ENCODE data around the gene SPATA24. TPM values are rescaled to one million over a fixed set of nuclear protein-coding genes. Genes with fewer than 3 reads are reported as not detected.

SPATA24 gene
- total and polyA plus RNA-seq, 2 of the 8 experiments (the other 6 are each of a cell fraction or from before 2014, with no cell fraction given) = 5.8 to 9.4 TPM

DNA sequence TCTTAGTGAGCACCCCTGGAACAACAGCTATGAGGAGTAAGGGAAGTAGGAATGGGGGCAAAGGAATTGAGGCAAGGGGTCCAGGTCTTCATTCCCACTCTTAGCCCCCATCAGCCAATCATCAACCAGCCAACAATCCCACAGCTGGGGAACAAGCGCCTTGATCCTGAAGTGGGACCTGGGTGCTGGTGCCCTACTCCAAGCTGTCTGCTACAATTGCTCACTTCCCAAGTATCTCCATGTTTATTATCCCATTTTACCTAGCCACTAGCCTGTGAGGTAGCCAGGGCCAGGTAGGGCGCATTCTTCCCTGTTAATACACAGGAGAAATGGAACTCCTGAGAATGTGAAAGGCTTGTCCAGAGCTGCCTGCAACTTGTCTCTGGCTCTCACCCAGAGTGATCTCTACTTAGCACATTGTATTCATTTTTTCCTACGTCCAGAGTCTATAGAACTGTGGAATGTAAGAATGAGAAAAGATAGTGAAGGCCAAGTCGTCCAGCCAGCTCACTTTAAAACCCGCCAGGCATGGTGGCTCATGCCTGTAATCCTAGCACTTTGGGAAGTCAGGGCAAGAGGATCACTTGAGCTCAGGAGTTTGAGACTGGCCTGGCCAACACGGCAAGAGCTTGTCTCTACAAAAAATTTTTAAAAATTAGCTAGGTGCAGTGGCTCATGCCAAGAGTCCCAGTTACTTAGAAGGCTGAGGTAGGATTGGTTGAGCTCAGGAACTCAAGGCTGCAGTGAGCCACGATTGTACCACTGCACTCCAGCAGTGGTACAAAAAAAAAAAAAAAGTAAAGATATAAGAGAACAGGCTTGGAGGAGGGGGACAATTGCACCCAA lies 41.7 kb upstream of the SPATA24 start:
- Histone ChIP-seq H3K14ac (ENCODE audit: insufficient read length) (peak overlapping the region; percentile 21), H3K4me2 (ENCODE audit: insufficient read depth in 1 of 2, low read depth in 2 of 2, low read length in 2 of 2) (no peak overlapping the region), H3K79me2 (ENCODE audit: control insufficient read depth in 1 of 2, insufficient read depth in 2 of 2, low read length in 2 of 2) (no peaks in the 10 kb centered on the region), H4K5ac (ENCODE audit: insufficient read length, low read depth, low read length) (no peak overlapping the region), H3K4me1 (replicated peaks in 1 of 4; ENCODE audit: control insufficient read depth in 3 of 4, insufficient read depth in 4 of 4, low read length in 3 of 4) (no peaks in the 10 kb centered on the region), H2BK120ac (replicated peaks; ENCODE audit: low read depth, low read length) (peak overlapping the region; percentile 40), H3K4me3 (ENCODE audit: extremely low read depth in 1 of 4, insufficient read depth in 2 of 4, low read depth in 3 of 4, low read length in 4 of 4) (no peak overlapping the region), H3K27me3 (replicated peaks in 1 of 4; ENCODE audit: control insufficient read depth in 3 of 4, extremely low read depth in 1 of 4, insufficient read depth in 3 of 4, low read length in 3 of 4) (no peaks in the 10 kb centered on the region), H2BK12ac (ENCODE audit: low read depth, low read length) (no peak overlapping the region), H2BK15ac (ENCODE audit: low read length) (0 out of 2 replicates have a peak overlapping the region, but pooled peaks have one; percentile 46), H4K20me1 (replicated peaks in 1 of 2; ENCODE audit: control insufficient read depth in 1 of 2, insufficient read depth in 2 of 2, low read length in 2 of 2) (no peaks in the 10 kb centered on the region), H3K18ac (ENCODE audit: extremely low read depth, low read length) (no peak overlapping the region), H3K27ac (ENCODE audit: low read depth, low read length) (no peak overlapping the region), H3K9ac (replicated peaks in 1 of 4; ENCODE audit: extremely low read depth in 1 of 4, low read depth in 3 of 4, low read length in 3 of 4) (no peak overlapping the region), H4K91ac (replicated peaks; ENCODE audit: insufficient read length, low read length) (no peak overlapping the region), H3K4ac (replicated peaks; ENCODE audit: insufficient read length, low read depth, low read length) (no peak overlapping the region), H2BK20ac (ENCODE audit: low read length) (no peak overlapping the region), H3K23ac (ENCODE audit: insufficient read length) (no peak overlapping the region), H3K9me3 (ENCODE audit: insufficient read depth in 2 of 2, low read depth in 1 of 2, low read length in 1 of 2) (no peaks in the 10 kb centered on the region), H3K23me2 (ENCODE audit: low read depth, low read length) (no peaks in the 10 kb centered on the region), H3K36me3 (ENCODE audit: control insufficient read depth in 2 of 4, insufficient read depth in 4 of 4, low read length in 3 of 4) (no peaks in the 10 kb centered on the region), H4K8ac (ENCODE audit: extremely low read depth, insufficient read depth, low read length) (no peak overlapping the region), H2AFZ (ENCODE audit: low read length) (peak overlapping the region; percentile 80; the same call in 1 of the 2 replicates), H2AK5ac (ENCODE audit: low read depth, low read length) (no peak overlapping the region), H3K56ac (replicated peaks; ENCODE audit: insufficient read length, low read depth, low read length) (no peak overlapping the region), H3K79me1 (ENCODE audit: low read depth, low read length) (no peaks in the 10 kb centered on the region), H2BK5ac (ENCODE audit: low read depth, low read length) (no peak overlapping the region)
- WGBS, 2 experiments (ENCODE audit: extremely low coverage in 1 of 2, insufficient coverage in 1 of 2, insufficient read length in 1 of 2, insufficient replicate concordance in 2 of 2, low coverage in 1 of 2, low lambda C conversion rate in 2 of 2, missing lambda C conversion rate in 1 of 2) = 71% methylated on average over 7 of the region's 7 CpGs; no CpG with 5 or more reads in 1 of the 2 experiments
- ChIA-PET CTCF (ENCODE audit: partially characterized antibody) (interaction anchor here (0.6 to 4.5 kb wide), 9 partner anchors 10 to 1075 kb away, joined by 3 to 26 read pairs (median 4); no protein-coding TSS in a partner anchor), POLR2A (ENCODE audit: partially characterized antibody) (interaction anchor here (0.8 to 1.7 kb wide), 3 partner anchors 45 to 153 kb away, joined by 3 to 4 read pairs (median 3); partner anchors contain the start of gene MATR3)
- DNase-seq (ENCODE audit: low read depth in 1 of 2, low spot score in 2 of 2) (no peak), FAIRE-seq (no peak)
- TF ChIP-seq, protein P1, sequence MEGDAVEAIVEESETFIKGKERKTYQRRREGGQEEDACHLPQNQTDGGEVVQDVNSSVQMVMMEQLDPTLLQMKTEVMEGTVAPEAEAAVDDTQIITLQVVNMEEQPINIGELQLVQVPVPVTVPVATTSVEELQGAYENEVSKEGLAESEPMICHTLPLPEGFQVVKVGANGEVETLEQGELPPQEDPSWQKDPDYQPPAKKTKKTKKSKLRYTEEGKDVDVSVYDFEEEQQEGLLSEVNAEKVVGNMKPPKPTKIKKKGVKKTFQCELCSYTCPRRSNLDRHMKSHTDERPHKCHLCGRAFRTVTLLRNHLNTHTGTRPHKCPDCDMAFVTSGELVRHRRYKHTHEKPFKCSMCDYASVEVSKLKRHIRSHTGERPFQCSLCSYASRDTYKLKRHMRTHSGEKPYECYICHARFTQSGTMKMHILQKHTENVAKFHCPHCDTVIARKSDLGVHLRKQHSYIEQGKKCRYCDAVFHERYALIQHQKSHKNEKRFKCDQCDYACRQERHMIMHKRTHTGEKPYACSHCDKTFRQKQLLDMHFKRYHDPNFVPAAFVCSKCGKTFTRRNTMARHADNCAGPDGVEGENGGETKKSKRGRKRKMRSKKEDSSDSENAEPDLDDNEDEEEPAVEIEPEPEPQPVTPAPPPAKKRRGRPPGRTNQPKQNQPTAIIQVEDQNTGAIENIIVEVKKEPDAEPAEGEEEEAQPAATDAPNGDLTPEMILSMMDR (IDR thresholded peaks at IDR 0.05; ENCODE audit: control extremely low read depth in 1 of 3, insufficient read depth in 1 of 3, low read depth in 1 of 3, low read length in 3 of 3) = no peak
- TF ChIP-seq NANOG (IDR thresholded peaks at IDR 0.05; ENCODE audit: insufficient read depth, low read depth, low read length, poor library complexity, severe bottlenecking) (no peak), SRF (IDR thresholded peaks at IDR 0.05; ENCODE audit: low read depth, low read length) (no peak), KDM4A (IDR thresholded peaks at IDR 0.05; ENCODE audit: low read depth, low read length, severe bottlenecking) (no peak), JUND (IDR thresholded peaks at IDR 0.05; ENCODE audit: low read length) (no peak), JUN (IDR thresholded peaks at IDR 0.05; ENCODE audit: low read depth, low read length) (no peak), BCL11A (IDR thresholded peaks at IDR 0.05; ENCODE audit: low read depth in 2 of 2, low read length in 2 of 2) (no peak), MAFK (IDR thresholded peaks at IDR 0.05; ENCODE audit: low read depth, low read length) (no peak), GABPA (IDR thresholded peaks at IDR 0.05; ENCODE audit: borderline replicate concordance, insufficient read depth, low read length) (no peak)

Measured in H1 (cell line).